Measurements from ENCODE around the gene SLC8A3.
A peak's percentile ranks its signal among the peaks of the same experiment; 100 is the strongest.

DNA sequence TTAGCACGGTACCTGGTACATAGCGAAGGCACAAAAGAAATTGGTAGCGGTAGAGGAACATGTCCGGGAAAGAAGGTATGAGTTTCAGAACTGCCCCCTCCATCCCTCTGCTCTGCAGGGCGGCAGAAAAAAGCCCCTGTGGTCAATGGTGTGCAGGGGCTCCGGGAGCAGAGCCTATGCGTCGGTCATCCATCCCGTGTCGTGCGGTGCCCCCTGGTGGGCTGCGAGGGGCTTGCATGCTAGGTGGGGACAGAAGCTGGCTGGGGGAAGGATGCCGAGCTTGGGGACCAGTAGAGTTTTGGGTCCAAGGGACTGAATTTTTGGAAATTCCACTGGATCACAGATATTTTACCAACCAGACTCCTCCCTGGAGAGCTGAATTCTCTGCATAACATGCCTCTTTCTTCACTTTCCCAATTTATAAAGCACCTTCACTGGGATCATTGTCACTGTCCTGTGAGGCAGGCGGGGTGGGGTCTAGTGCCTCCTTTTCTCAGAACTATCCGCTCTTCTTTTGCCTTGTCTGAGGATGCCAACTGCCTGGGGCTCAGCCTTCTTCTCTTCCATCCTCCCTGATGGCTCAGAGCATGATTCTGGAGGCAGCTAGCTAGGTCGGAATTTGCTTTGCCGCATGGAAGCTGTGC, 160.8 kb downstream of the SLC8A3 start:
- TF ChIP-seq POLR2A (IDR thresholded peaks at IDR 0.05), result no peak
- TF ChIP-seq, protein P1, sequence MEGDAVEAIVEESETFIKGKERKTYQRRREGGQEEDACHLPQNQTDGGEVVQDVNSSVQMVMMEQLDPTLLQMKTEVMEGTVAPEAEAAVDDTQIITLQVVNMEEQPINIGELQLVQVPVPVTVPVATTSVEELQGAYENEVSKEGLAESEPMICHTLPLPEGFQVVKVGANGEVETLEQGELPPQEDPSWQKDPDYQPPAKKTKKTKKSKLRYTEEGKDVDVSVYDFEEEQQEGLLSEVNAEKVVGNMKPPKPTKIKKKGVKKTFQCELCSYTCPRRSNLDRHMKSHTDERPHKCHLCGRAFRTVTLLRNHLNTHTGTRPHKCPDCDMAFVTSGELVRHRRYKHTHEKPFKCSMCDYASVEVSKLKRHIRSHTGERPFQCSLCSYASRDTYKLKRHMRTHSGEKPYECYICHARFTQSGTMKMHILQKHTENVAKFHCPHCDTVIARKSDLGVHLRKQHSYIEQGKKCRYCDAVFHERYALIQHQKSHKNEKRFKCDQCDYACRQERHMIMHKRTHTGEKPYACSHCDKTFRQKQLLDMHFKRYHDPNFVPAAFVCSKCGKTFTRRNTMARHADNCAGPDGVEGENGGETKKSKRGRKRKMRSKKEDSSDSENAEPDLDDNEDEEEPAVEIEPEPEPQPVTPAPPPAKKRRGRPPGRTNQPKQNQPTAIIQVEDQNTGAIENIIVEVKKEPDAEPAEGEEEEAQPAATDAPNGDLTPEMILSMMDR (IDR thresholded peaks at IDR 0.05), result peak; percentile 81 to 89 (median 81)
